Activated T-helper 2 cell treated with anti-CD3 and anti-CD28 coated beads, Interferon-gamma antibody, Interleukin-2, Interleukin-4, amounts not matched to agents 10 μg/mL and 5 μg/mL and 100 μg/mL, durations not matched to agents 14 hours and 24 hours and 36 hours (primary cell): ENCODE data around the gene MCAM. TPM values are rescaled to one million over a fixed set of nuclear protein-coding genes. Genes with fewer than 3 reads are reported as not detected.
A peak's percentile ranks its signal among the peaks of the same experiment; 100 is the strongest.

ENCODE experiments used
- DNase-seq: peaks from one replicate; pipeline ENCODE4 v3.0.0; 2021; ENCODE audit warnings: low spot score
- H3K27ac Mint-ChIP-seq: one replicate; pipeline ENCODE4 v1.8.0; 2021; ENCODE audit warnings: mixed read lengths
- H3K27me3 Mint-ChIP-seq: one replicate; pipeline ENCODE4 v1.8.0; 2021; ENCODE audit warnings: low read depth, mixed read lengths
- H3K36me3 Mint-ChIP-seq: one replicate; pipeline ENCODE4 v1.8.0; 2021; ENCODE audit warnings: low read depth, mixed read lengths
- H3K4me1 Mint-ChIP-seq: one replicate; pipeline ENCODE4 v1.8.0; 2021; ENCODE audit warnings: low read depth, mixed read lengths
- H3K4me3 Mint-ChIP-seq: one replicate; pipeline ENCODE4 v1.8.0; 2021; ENCODE audit warnings: low read depth, mild to moderate bottlenecking, moderate library complexity, mixed read lengths
- H3K9me3 Mint-ChIP-seq: one replicate; pipeline ENCODE4 v1.8.0; 2021; ENCODE audit warnings: mixed read lengths
- intact Hi-C: fragments of 100-400 bp; cut with micrococcal nuclease; formaldehyde crosslinking; loops from one replicate; pipeline ENCODE4 v1.15.1; 2023
- total RNA-seq: library from RNA; stranded (reverse); gene quantifications from 2 replicates; pipeline ENCODE4 v1.2.3, GENCODE V29; 2022

MCAM gene
- total RNA-seq, 1 donor from 2014 or later: 6.0 TPM

DNA sequence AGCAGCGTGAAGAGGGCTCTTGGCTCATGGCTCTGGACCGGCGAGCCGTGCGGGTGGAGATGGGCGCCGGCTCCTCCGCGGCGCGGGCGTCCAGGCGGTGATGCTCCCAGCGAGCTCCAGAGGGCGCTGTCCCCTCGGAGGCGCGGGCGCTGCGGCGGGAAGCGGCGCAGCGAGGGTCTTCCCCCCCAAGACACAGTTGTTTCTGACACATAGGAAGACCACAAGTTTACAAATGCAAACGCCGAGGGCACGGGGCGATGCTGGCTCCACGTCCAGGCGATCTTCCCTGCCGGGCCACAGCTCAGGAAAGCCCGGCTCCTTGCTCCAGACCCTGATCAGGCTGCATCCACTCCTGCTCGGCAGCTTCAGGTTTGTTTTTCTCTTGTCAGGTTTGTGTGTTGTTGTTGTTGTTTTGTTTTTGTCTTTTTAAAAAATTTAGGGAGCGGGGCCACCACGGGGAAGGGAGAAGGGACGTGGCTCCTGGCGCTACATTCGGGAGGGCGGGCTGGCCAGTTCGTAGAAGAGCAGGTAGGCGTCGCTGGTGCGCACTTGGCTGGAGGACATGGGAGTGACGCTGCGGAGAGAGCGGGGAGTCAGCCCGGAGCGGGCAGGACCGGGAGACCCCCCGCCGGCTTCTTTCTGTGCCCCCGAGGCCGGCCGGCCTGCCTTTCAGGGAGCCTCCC, 39.6 kb upstream of the MCAM start:
- H3K27ac Mint-ChIP-seq: peak overlapping the region; percentile 71
- H3K4me3 Mint-ChIP-seq: peak overlapping the region; percentile 82
- peaks cover 12% of the 10 kb centered on the region for H3K27me3 Mint-ChIP-seq
- no peaks in the 10 kb centered on the region for H3K36me3 Mint-ChIP-seq
- intact Hi-C loops: loop anchor here (1.0 kb wide), 3 partner anchors 18 to 118 kb away; partner anchors contain the start of gene USP2
- peak; percentile 68 for DNase-seq
- H3K9me3 Mint-ChIP-seq: no peaks in the 10 kb centered on the region
- peaks cover 17% of the 10 kb centered on the region for H3K4me1 Mint-ChIP-seq

GRCh38 chr11:119355091-119355843, 38.3 kb upstream of the MCAM start:
- intact Hi-C loops: no loop called here
- Mint-ChIP-seq H3K4me1 (peaks cover 14% of the 10 kb centered on the region), H3K27me3 (peaks cover 19% of the 10 kb centered on the region), H3K36me3 (no peaks in the 10 kb centered on the region), H3K9me3 (no peaks in the 10 kb centered on the region), H3K27ac (no peak overlapping the region), H3K4me3 (no peak overlapping the region)
- DNase-seq: no peak

DNA sequence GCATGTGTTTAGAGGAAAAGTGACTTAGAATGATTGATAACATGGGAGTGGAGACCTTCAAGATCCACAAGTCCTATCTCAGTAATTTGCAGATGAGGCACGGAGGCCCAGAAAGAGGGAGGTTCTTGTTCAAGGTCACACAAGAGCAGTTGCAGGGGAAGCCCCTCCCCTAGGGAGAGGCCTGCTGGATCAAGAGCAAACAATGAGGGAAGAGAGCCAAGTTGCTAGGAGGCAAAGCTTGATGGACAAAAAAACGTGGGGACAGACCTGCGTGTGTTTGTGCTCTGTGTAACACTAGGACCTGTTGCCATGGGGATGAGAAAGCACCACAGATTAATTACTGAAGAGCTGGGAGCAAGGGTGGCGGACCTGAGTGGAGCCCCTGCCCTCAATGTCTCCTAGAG, 35.9 kb upstream of the MCAM start:
- Mint-ChIP-seq H3K36me3 (no peaks in the 10 kb centered on the region), H3K27ac (no peak overlapping the region), H3K27me3 (peaks cover 19% of the 10 kb centered on the region), H3K9me3 (no peaks in the 10 kb centered on the region), H3K4me1 (peaks cover 12% of the 10 kb centered on the region), H3K4me3 (no peak overlapping the region)
- no peak for DNase-seq
- intact Hi-C loops: no loop called here

DNA sequence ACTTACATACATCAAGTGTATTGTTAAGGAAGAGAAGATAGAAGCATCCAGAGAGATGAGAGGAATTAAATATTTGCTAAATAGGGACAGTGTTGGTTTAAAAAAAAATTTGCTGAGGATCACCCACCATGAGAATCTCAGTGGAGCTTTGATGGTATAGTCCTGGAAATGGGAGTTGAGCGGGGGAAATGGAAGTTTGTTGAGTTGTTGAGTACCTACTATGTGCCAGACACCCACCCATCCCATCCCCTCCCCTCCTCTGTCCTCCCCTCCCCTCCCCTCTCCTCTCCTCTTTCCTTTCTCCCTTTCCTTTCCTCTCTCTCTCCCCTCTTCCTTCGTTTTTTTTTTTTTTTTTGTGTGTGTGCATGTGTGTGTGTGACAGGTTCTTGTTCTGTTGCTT, 34.3 kb upstream of the MCAM start:
- Mint-ChIP-seq H3K9me3 (no peaks in the 10 kb centered on the region), H3K4me1 (peaks cover 7% of the 10 kb centered on the region), H3K4me3 (no peak overlapping the region), H3K27ac (no peak overlapping the region), H3K27me3 (peaks cover 22% of the 10 kb centered on the region), H3K36me3 (no peaks in the 10 kb centered on the region)
- intact Hi-C loops: no loop called here
- no peak for DNase-seq

DNA sequence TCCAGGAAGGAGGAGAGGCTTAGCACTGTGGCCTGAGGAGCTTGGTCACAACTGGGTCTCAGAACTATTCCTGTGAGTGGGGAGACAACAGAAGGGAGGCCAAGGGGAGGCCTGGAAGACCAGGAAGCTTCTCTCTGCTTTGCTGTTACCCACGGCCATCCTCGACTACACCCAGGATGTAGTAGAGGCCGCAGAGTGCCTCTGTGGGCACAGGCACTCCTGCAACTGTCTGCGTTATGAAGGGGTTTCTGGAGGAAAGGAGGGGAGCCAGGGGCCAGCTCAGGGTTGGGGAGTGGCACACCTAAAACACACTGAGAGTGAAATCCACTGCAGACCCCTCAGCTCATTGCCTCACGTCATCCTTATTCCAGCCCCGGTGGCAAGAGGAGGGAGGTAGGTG, 33.4 kb upstream of the MCAM start:
- Mint-ChIP-seq H3K4me1 (peaks cover 4% of the 10 kb centered on the region), H3K36me3 (no peaks in the 10 kb centered on the region), H3K27me3 (peaks cover 19% of the 10 kb centered on the region), H3K9me3 (no peaks in the 10 kb centered on the region), H3K27ac (no peak overlapping the region), H3K4me3 (no peak overlapping the region)
- no peak for DNase-seq
- intact Hi-C loops: no loop called here

GRCh38 chr11:119347940-119348605, 31.1 kb upstream of the MCAM start:
- Mint-ChIP-seq H3K27me3 (peaks cover 23% of the 10 kb centered on the region), H3K4me3 (no peak overlapping the region)

GRCh38 chr11:119347242-119347641, 30.3 kb upstream of the MCAM start:
- H3K4me1 Mint-ChIP-seq: peaks cover 4% of the 10 kb centered on the region
- no peak for DNase-seq
- intact Hi-C loops: no loop called here
- no peaks in the 10 kb centered on the region for H3K36me3 Mint-ChIP-seq
- H3K27ac Mint-ChIP-seq: no peak overlapping the region
- no peak overlapping the region for H3K4me3 Mint-ChIP-seq
- no peaks in the 10 kb centered on the region for H3K9me3 Mint-ChIP-seq
- H3K27me3 Mint-ChIP-seq: peaks cover 25% of the 10 kb centered on the region

More at GRCh38 chr11:119347940-119348605, 31.1 kb upstream of the MCAM start:
- Mint-ChIP-seq H3K27ac (no peak overlapping the region), H3K4me1 (peaks cover 4% of the 10 kb centered on the region), H3K36me3 (no peaks in the 10 kb centered on the region), H3K9me3 (no peaks in the 10 kb centered on the region)
- DNase-seq: no peak
- intact Hi-C loops: no loop called here

DNA sequence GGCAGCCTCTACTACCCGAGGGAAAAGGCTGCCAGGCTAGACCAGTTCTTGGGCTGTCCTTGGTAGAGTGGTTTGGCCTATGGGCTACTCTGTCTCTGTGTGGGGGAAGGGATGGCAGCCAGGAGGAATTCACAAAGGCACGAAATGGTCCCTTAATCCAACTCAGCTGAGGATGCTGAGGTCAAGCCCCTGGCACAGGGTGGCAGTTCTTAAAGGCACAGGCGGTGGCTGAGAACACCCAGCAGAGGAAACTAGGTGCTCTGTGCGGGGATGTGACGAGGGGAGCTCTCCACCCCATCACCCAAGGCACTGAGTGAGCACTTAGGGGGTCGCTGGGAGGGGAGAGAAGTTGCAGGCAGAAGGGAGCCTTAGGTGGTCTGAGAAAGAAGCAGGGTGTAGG, 29.7 kb upstream of the MCAM start, which contains the start of gene MFRP:
Gene MFRP, minus strand, starts transcription at position 101 of the 400 bp plus-strand sequence. CDS start 192 bp downstream, outside the sequence.
- no peaks in the 10 kb centered on the region for H3K9me3 Mint-ChIP-seq
- no peak within 1 kb of the TSS for H3K4me3 Mint-ChIP-seq
- H3K4me1 Mint-ChIP-seq: peaks cover 4% of the 10 kb centered on the region
- DNase-seq: no peak
- no peaks in the 10 kb centered on the region for H3K36me3 Mint-ChIP-seq
- intact Hi-C loops: no loop called here
- peaks cover 31% of the 10 kb centered on the region for H3K27me3 Mint-ChIP-seq
- no peak within 1 kb of the TSS for H3K27ac Mint-ChIP-seq

DNA sequence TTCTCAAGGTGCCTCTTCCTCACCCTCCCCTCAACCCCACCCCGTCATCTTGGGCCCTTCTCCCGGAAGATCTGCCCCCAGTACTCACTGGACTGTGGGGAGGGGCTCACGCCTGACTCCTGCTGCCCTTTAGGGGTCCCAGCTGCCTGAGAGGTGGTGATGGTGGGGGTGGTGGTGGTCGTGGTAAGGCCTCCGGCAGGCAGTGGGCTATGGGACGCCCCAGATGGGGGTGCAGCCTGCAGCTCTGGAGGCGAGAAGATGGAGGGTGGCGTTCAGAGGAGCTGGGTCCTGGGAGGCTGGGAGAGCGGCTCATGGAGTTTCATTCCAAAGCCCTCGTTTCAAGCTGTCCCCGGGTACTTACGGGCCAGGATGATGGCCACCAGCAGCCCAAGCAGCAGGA, 28.8 kb upstream of the MCAM start:
- DNase-seq: no peak
- intact Hi-C loops: no loop called here
- H3K27ac Mint-ChIP-seq: no peak overlapping the region

DNA sequence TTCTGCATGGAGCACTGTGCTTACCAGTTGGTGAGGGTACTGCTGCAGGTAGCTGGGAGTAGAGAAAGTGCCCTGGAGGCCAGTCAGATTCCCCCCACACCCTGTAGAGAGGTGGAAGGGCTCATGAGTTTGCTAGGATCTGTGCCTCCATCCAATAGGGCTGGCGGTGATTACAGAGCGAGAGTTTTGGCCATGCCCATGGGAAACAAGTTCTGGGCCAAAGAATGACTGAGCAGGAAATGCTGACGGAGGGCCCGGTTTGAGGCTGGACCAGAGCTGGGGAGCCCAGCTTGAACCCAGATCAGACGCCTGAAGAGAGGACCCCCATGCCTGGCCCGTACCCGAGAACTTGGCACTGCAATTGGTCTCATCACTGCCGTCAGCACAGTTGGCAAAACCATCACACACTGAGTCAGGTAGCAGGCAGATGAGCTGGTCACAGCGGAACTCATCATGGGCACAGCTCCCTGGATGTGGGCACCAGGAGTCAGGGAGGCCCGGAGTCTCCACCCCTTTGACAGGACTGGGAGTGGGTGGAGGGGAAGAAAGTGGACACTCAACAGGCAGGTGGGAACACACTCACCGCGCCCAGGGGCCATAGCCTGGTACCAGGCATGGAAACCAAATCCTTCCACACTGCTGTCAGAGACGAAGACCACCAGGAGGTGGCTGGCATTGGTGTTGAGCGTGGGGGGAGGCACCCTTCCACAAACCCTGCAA, 27.5 kb upstream of the MCAM start:
- intact Hi-C loops: no loop called here
- no peak for DNase-seq
- Mint-ChIP-seq H3K36me3 (no peaks in the 10 kb centered on the region), H3K4me3 (no peak overlapping the region), H3K4me1 (peaks cover 3% of the 10 kb centered on the region), H3K27me3 (peaks cover 33% of the 10 kb centered on the region), H3K27ac (no peak overlapping the region), H3K9me3 (no peaks in the 10 kb centered on the region)

More for the DNA sequence above, 28.8 kb upstream of the MCAM start:
- peaks cover 7% of the 10 kb centered on the region for H3K4me1 Mint-ChIP-seq
- H3K4me3 Mint-ChIP-seq: no peak overlapping the region
- no peaks in the 10 kb centered on the region for H3K9me3 Mint-ChIP-seq
- H3K36me3 Mint-ChIP-seq: no peaks in the 10 kb centered on the region
- peaks cover 33% of the 10 kb centered on the region for H3K27me3 Mint-ChIP-seq

DNA sequence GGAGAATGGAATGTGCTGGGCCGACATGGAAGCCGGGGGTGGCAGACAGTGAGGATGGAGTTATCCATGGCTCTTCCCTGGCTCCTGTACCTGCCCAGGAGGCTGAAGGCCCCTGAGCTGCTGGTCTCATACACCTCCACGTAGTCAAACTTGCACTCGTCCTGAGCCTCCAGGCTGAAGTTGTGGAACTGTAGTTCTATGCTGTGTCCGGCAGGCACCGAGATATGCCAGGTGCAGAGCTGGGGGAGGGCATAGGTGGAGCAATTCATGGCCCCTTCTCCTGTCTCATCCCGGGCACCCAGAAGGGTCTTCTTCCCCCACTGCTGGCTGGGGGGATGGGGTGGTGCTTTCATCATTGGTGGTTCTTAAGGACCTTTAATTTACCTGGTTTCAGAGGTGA, 26.8 kb upstream of the MCAM start:
- Mint-ChIP-seq H3K4me3 (no peak overlapping the region), H3K4me1 (peaks cover 7% of the 10 kb centered on the region), H3K27ac (no peak overlapping the region), H3K27me3 (peaks cover 40% of the 10 kb centered on the region), H3K9me3 (no peaks in the 10 kb centered on the region), H3K36me3 (peaks cover 6% of the 10 kb centered on the region)
- intact Hi-C loops: no loop called here
- DNase-seq: no peak

DNA sequence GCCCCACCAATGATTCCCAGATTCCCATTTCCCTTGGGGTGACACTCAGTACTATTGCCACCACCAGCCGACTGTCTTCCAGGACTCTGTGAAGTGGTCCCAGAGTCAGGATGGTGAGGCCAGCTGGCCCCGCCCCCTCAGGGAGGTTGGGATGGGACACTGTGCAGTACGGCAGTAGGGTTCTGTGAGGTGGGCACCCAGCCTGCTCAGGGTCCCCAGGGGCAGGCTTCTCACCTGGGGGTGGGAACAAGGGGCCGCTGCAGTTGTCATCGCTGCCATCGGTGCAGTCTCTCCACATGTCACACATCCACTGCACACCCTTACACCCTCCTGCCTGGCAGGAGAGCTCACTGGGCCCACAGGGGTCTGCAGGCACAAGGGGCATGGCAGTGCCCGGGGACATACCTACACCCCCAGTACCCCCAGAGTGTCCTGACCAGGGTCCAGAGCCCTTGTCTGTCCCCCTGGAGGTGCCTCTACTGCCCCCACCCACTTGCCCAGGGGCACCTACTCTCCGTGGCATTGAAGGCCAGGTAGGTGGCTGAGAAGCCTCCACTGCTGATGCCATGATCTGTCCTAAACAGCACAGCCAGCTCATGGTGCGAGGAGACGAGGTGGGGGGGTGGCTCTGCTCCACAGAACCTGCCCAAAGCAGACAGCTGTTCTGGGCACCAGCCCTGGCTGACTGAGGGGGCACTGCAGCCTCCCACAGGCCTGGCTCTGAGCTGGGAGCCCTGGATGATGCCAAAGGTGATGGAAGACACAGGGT, 25.6 kb upstream of the MCAM start:
- H3K9me3 Mint-ChIP-seq: no peaks in the 10 kb centered on the region
- H3K36me3 Mint-ChIP-seq: peaks cover 11% of the 10 kb centered on the region
- no peak overlapping the region for H3K27ac Mint-ChIP-seq
- H3K27me3 Mint-ChIP-seq: peaks cover 44% of the 10 kb centered on the region
- no peak for DNase-seq
- peaks cover 14% of the 10 kb centered on the region for H3K4me1 Mint-ChIP-seq
- intact Hi-C loops: no loop called here
- H3K4me3 Mint-ChIP-seq: no peak overlapping the region
